GM18909 (cell line): ENCODE results near the gene ABCC1.
"Not testable (repeated sequence)": the region's sequence is repeated elsewhere in the genome, so short reads cannot be mapped to it uniquely, and the experiment has no call there.

Experiments
- ATAC-seq: cut with Tn5 transposase; IDR thresholded peaks from one replicate; pipeline ENCODE4 v1.9.1; 2021; ENCODE audit warnings: mild to moderate bottlenecking; ENCODE audit not compliant: unreplicated experiment, poor library complexity

The ABCC1 gene

GRCh38 chr16:15942931-15943690 is 6.3 kb upstream of the ABCC1 start:
- no peak for ATAC-seq

GRCh38 chr16:15946257-15947044 is 3.0 kb upstream of the ABCC1 start:
- ATAC-seq = no peak

DNA sequence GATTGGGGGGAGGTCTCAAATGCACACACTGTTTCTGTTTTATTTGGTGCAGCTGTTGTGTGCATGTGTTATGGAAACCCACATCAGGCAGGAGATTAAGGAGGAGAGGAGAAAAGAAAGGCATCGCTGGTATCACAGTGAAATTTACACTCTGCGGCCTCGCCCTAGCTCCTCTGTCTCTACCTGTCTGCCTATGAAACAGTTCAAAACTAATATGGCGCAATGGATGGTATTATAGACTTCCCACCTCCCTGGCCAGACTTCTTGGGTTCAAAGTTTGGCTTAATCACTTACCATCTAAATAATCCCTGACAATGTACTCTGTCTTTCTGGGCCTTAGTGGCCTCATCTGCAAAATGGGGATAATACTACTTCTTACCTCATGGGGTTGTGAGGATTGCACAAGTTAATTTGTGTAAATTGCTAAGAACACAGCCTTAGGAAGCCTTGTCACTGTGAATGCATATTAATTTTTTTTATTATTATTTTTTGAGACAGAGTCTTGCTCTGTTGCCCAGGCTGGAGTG is 1.4 kb upstream of the ABCC1 start:
- no peak for ATAC-seq

DNA sequence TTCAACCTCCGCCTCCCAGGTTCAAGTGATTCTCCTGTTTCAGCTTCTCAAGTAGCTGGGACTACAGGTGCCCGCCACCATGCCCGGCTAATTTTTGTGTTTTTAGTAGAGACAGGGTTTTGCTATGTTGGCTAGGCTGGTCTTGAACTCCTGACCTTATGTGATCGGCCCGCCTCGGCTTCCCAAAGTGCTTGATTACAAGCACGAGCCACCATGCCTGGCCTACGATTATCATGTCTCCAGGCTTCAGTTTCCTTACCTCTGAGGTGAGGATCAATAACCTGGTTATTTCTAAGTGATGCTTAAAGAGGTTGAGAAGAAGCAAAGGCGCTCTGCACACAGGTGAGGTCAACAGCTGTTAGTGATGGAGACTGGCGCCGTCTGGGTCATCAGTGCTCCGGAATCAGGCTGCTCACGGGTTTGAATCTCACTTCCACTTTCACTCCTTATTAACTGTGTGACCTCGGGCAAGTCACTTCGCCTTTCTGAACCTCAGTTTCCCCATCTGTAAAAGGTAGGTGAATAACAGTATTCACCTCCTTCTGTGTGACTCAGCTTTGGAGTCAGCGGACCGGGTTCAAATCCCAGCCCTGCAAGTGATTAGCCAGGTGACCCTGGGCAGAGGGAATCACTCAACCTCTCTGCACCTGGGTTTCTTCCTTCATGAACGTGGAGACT is 745 bp upstream of the ABCC1 start:
- ATAC-seq = peak; percentile 21

DNA sequence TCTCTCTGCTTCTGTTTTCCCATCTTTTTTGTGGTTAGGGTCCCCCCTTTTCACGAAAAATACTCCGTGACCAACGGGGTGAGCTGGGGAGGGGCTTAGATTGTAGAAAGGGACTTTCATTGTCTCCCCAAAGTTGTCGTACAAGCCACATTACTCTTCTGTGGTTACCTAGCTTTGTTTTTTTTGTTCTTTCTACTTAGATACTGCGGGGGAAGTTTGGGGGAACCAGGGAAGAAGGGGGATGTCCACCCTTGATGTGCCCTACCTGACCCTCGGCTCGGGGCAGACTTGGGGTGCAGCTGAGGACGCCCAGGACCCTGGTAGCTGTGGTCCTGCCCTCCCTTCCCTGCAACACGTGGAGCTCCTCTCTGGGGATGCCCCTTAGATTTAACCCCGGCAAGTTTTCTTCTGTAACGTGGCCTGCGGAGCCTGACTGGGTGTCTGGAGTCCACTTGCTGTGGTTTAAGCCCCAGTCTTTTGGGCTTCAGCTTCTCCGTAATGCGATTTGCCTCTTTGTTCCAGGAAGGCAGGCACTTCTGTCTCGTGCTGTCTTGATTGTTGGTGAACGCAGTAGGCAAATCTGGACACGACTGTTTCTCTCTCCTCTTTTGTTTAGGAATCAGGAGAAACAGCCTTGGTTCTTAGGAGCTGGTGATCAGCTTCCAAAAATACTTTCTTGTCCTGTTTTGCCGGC is 892 bp downstream of the ABCC1 start:
- no peak for ATAC-seq

GRCh38 chr16:15950869-15951268 is 1.5 kb downstream of the ABCC1 start:
- no peak for ATAC-seq

- ATAC-seq = no peak
These were observed 2.4 kb downstream of the ABCC1 start for GRCh38 chr16:15951852-15952251.

- ATAC-seq = no peak
These were observed 2.9 kb downstream of the ABCC1 start for GRCh38 chr16:15952265-15952711.

DNA sequence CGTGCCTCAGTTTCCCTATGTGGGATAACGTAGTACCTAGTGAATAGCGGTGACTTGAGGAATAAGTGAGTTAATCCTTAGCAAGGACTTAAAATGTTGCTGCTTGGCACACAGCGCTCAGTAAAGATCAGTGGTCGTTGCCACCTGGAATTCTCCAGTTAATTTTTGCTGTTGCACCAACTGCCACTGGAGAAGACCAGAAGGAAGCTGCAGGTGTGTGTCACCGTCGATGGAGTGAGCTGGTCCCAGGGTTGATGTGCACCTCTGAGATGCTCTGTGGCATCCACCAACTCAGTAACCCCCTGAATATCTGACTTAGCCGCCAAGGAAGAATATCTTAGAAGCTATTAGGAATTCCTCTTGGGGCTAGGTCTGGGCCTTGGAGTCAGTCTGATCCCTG is 4.1 kb downstream of the ABCC1 start:
- no peak for ATAC-seq

- no peak for ATAC-seq
These were observed 4.8 kb downstream of the ABCC1 start for GRCh38 chr16:15953929-15954813.

- no peak for ATAC-seq
These were observed 5.4 kb downstream of the ABCC1 start for GRCh38 chr16:15954814-15955151.

- ATAC-seq = no peak
These were observed 6.0 kb downstream of the ABCC1 start for GRCh38 chr16:15955425-15955824.

DNA sequence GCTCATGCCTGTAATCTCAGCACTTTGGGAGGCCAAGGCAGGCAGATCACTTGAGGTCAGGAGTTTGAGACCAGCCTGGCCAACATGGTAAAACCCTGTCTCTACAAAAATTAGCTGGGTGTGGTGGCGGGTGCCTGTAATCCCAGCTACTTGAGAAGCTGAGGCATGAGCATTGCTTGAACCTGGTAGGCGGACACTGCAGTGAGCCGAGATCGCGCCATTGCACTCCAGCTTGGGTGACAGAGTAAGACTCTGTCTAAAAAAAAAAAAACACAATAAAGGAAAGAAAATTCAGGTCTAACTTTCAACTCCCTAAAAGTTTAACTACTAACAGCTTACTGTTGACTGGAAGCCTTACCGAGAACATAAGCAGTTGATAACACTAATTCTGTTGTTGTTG is 6.7 kb downstream of the ABCC1 start:
- ATAC-seq = not testable (repeated sequence)

DNA sequence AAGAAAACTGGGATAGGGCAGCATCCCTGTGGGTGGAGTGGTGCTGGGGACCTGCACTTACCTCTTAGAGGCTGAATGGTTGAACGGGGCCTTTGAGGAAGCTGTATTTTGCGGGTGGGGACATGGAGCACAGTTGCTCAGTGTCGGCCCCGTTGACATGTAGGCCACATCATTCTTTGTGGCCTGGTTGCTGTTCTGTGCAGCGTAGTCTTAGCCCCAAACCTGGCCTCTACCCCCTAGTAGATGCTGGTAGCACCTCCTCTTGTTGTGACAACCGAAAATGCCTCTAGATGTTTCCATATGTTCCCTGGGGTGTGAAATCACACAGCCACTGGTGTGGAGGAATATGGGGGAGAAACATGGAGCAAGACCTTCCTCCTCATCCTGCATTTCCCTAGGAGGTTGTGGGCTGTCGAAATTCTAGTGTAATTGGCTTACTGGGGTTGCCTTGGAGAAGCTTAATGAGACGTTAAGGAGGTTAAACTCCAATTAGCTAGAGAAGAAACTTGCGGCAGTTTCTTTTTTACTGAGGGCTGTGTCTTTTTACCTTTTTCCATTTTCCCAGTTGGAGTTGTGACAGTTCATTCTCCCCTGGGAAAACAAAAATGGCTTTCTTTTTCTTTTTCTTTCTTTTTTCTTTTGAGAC is 9.4 kb downstream of the ABCC1 start:
- ATAC-seq = no peak

GRCh38 chr16:15960124-15960971 is 10.9 kb downstream of the ABCC1 start:
- ATAC-seq = no peak

DNA sequence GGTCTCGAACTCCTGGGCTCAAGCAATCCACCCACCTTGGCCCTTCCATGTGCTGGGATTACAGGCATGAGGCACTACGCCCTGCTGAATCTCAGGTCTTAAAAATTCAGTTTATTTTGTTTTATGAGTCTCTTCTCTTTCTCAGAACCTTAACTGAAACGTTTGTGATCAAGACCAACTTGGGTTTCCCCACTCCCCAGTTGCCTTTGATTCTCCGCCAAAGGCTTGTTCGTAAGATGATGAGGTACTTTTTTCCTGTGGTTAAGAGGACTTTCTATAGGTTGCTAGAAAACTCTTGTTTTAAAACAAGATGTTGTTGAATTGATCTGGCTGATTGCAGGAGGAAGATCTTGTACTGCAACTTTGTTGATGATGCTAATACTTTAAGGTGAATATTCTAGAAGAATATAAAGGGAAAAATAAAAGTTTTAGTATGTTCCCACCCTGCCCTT is 11.7 kb downstream of the ABCC1 start:
- ATAC-seq = peak; percentile 69

DNA sequence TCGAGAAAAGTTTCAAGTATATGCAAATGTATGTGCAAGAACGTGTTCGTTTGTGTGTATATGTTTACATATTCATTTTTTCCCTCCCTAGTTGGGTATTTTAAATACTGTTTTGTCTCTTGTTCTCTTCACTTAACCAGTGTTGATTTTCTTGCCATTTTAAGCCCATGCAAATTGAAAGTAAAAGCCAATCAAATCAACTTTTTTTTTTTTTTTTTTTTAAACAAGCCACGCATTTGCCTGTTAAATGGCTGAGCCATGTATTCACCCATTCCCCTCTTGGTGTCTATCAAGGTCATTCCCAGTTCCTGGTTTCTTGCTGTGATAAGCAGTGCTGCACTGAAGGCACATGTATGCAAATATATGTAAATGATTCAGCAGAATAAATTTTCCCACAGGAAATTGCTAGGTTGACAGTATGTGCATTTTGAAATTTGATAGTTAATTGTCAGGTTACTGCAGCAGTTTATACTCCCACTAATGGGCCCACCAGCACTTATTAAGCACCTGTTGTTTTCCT is 12.2 kb downstream of the ABCC1 start:
- peak; percentile 41 for ATAC-seq
